SK-N-SH treated with all-trans-retinoic acid at 6 μM for 48 hours (cell line): ENCODE data around the gene GPBP1.

ENCODE experiments used
- PATZ1 ChIP-seq: fragments of 250-450 bp; sonication (Bioruptor Pico); IDR thresholded peaks from 2 replicates; pipeline ENCODE4 v1.8.0; 2020; ENCODE audit warnings: mild to moderate bottlenecking, moderate library complexity, borderline replicate concordance
- PPARA ChIP-seq: fragments of 250-450 bp; sonication (Bioruptor Pico); IDR thresholded peaks from 2 replicates; pipeline ENCODE4 v1.5.0; 2020; ENCODE audit warnings: mild to moderate bottlenecking, borderline replicate concordance

- no peak for TF ChIP-seq PATZ1 (CRISPR knock-in tag)
- no peak for TF ChIP-seq PPARA (CRISPR knock-in tag)
These were observed 6.7 kb upstream of the GPBP1 start for GRCh38 chr5:57167201-57167600.
